Measurements from ENCODE around the gene KRTAP19-5.
"Not testable (repeated sequence)": the region's sequence is repeated elsewhere in the genome, so short reads cannot be mapped to it uniquely, and the experiment has no call there.

KRTAP19-5 gene

GRCh38 chr21:30502041-30502440 lies at the start of gene KRTAP19-5:
Gene KRTAP19-5, minus strand, starts transcription at chr21:30502141. Its CDS starts 51 bp downstream, at chr21:30502090.
- DNase-seq = no peak
- no peak for ATAC-seq

DNA sequence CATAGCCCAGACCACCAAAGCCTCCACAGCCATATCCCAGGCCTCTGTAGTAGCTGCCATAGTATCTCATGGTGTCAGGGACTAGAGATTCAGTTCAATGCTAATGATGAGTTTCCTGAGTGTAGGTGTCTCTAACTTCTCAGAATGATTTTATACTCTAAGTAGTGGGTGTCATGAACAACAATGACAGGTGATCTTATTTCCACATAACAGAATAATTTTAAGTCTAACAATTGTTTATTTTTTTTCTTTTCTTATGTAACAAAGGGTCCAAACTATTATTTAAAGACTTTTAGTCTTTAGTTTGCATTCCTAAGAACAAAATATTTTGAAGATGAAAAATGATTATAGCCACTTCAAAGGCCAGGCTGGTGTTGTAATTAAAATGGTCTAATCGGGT lies 39.8 kb upstream of the KRTAP19-5 start, which contains the start of gene KRTAP19-6:
TSS of gene KRTAP19-6 (minus strand) at position 101 of the 400 bp plus-strand sequence. CDS start at position 70, 31 bp downstream.
- no peak for DNase-seq
- ATAC-seq = no peak

DNA sequence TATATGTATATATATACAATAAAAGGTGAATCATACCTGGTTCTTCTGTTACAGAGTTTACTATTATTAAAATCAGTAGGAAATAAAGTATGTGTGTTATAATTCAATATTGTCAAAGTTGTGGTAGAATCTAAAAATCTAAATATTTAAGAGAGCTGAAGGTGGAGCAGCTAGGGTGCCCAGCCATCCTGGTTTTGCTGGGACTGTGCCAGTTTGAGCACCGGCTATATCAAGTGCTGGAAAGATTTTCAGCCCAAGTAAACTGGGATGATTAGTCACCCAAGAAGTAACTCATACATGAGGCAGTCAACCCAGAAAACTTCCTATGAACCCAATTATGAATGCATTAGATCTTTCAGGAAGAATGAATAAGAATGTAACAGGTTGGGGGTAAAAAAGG lies 16.9 kb upstream of the KRTAP19-5 start:
- ATAC-seq = no peak
- no peak for DNase-seq

GRCh38 chr21:30515681-30516080 lies 13.7 kb upstream of the KRTAP19-5 start:
- no peak for ATAC-seq
- no peak for DNase-seq

DNA sequence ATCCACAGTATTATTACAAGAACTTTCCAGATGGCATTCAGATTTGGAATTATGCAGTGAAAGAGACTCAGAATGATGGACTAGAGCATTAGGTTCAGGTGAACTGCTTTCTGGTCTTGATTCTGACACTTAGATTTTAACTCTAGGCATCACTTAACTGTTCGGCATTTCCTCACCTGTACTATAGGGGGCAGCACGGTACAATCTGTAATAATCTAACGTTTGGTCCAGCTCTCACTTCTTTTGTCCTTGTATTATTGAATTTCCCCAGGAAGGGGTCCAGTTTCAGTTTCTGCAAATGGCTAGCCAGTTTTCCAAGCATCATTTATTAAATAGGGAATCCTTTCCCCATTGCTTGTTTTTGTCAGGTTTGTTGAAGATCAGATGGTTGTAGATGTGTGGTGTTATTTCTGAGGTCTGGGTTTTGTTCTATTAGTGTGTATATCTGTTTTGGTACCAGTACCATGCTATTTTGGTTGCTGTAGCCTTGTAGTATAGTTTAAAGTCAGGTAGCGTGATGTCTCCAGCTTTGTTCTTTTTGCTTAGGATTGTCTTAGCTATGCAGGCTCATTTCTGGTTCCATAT lies 3.8 kb upstream of the KRTAP19-5 start:
- not testable (repeated sequence) for DNase-seq, ATAC-seq

DNA sequence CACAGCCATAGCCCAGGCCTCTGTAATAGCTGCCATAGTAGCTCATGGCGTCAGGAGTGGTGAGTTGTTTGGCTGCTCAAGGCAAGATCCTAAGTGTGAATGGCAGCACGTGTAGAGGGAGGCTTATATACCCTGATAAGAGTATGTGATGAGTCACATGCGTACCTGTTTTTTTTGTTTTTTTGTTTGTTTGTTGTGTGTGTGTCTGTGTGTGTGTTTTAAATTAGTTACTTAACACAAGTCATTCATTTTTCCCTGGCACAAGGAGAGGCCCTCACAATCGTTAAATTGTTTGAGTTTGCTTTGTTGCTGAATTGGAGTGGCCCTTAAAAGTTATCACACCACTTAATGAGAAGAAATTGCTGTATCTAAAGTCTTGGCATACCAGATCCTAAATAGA lies 4.9 kb downstream of the KRTAP19-5 start, which contains the start of gene KRTAP19-4:
TSS of gene KRTAP19-4 (minus strand) at position 101 of the 400 bp plus-strand sequence. CDS start at position 46, 55 bp downstream.
- ATAC-seq (no peak), DNase-seq (no peak)

DNA sequence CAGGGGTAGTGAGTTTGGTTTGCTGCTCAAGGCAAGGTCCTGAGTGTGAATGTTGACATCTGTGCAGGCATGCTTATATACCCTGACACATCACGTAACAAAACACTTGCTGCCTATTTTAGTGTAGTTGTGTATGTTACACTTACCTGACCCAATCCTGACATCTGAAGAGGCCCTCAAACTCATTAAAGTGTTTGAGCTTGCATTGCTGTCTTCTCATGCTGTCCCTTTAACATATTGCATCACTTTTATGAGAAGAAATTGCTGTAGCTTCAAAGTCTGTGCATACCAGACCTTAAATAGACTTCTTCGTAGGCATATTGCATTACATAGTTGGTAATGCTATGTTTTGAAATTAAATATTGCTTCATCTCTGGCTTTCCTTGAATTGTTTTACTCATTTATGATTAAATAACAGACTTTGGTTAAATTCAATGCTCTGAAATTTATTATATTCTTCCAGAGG lies 9.9 kb downstream of the KRTAP19-5 start, which contains the start of gene KRTAP19-3:
TSS of gene KRTAP19-3 (minus strand) at position 51 of the 466 bp plus-strand sequence. CDS start 56 bp downstream, outside the sequence.
- ATAC-seq (no peak), DNase-seq (no peak)

DNA sequence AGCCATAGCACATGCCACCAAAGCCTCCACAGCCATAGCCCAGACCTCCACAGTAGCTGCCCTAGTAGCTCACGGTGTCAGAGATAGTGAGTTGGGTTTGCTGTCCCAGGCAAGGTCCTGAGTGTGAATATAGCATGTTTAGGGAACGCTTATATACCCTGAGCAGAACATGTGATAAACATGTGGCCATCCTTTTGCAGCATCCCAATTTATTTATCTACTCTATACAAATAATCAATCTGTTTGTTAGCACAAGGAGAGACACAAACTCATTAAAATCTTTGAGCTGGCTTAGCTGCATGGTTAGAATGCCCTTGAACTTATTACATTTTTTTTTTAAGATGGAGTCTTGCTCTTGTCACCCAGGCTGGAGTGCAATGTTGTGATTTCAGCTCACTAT lies 14.6 kb downstream of the KRTAP19-5 start, which contains the start of gene KRTAP19-2:
TSS of gene KRTAP19-2 (minus strand) at position 101 of the 400 bp plus-strand sequence. CDS start at position 13, 88 bp downstream.
- no peak for DNase-seq
- no peak for ATAC-seq

DNA sequence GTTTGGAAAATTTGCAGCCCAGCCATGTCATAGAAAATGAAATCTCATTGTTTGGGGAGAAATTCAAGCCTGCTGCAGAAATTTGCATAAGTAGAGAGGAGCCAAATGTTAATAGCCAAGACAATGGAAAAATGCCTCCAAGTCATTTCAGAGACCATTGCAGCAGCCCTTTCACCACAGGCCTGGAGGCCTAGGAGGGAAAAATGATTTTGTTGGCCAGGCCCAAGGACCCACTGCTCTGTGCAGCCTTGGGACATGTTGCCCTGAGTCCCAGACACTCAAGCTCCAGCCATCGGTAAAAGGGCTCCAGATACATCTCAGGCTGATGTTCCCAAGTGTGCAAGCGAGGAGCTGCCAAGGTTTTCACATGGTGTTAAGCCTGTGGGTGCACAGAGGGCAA lies 15.8 kb downstream of the KRTAP19-5 start:
- no peak for ATAC-seq
- DNase-seq = no peak

DNA sequence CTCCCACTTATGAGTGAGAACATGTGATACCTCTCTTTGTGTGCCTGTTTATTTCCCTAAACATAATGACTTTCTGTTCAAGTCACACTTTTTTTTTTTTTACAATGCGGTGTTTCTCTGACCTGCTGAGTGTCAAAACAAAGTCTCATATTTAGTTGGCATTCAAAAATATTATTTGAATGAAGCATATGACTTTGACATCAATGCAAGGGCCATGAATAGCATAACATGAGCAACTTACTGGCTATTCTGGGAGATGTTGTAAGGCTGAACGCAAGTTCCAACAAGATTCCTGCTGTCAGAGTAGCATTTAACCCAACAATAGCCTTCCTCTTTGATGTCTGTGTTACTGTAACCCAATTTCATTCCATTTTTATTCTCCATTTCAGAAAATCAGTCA lies 19.8 kb downstream of the KRTAP19-5 start:
- no peak for DNase-seq
- ATAC-seq = no peak

DNA sequence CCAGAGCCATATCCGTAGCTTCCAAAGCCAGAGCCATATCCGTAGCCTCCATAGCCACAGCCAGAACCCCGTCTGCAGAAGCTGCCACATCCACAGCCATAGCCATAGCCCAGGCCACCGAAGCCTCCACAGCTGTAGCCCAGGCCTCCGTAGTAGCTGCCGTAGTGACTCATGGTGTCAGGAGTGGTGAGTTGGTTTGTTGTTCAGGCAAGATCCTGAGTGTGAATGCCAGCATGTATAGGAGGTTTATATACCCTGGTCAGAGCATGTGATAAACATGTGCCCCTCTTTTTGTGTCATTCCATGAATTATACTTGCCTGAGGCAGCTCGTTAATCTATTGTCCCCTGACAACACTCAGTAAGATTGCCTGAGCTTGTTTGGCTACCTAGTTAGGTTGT lies 21.8 kb downstream of the KRTAP19-5 start, which contains the start of gene KRTAP19-1:
TSS of gene KRTAP19-1 (minus strand) at position 223 of the 400 bp plus-strand sequence. CDS start at position 173, 50 bp downstream.
- no peak for DNase-seq

GRCh38 chr21:30479259-30479658 lies 22.7 kb downstream of the KRTAP19-5 start:
- ATAC-seq = no peak

More for the DNA sequence above, 21.8 kb downstream of the KRTAP19-5 start, which contains the start of gene KRTAP19-1:
- ATAC-seq = no peak

DNA sequence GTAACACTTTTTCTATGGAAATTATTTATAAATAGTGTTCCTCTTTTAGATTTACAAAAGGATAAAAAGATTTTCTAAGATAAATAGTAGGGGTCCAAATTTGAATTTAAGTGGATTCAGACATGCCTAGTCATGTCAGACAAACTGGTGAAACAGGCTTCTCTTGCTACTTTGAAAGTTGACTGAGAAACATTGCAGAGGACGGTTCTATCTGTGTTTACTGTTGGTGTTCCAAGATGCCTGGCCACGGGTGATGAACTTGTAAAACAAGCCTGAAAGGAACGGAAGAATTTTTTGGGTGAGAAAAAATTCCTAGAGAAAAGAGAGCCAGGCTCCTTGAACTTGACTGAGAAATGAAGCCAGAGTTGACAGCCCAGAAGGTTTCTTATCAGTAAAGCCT lies 23.9 kb downstream of the KRTAP19-5 start:
- no peak for DNase-seq
- ATAC-seq = no peak

More at GRCh38 chr21:30479259-30479658, 22.7 kb downstream of the KRTAP19-5 start:
- DNase-seq = no peak

GRCh38 chr21:30468900-30469714 lies 32.8 kb downstream of the KRTAP19-5 start:
- ATAC-seq (no peak), DNase-seq (no peak)

- ATAC-seq (no peak), DNase-seq (no peak)
Observed at GRCh38 chr21:30463713-30464112, 38.2 kb downstream of the KRTAP19-5 start.

Data from stimulated activated naive CD8-positive, alpha-beta T cell treated with anti-CD3 and anti-CD28 coated beads, Interleukin-15, Interleukin-2, amounts not matched to agents 100 U/mL and 50 U/mL, for 24 hours (primary cell).